Measurements from ENCODE around the gene STRA8. TPM values are rescaled to one million over a fixed set of nuclear protein-coding genes. Genes with fewer than 3 reads are reported as not detected.

Gene STRA8
- total RNA-seq, 1 experiment from 2014 or later: not detected

DNA sequence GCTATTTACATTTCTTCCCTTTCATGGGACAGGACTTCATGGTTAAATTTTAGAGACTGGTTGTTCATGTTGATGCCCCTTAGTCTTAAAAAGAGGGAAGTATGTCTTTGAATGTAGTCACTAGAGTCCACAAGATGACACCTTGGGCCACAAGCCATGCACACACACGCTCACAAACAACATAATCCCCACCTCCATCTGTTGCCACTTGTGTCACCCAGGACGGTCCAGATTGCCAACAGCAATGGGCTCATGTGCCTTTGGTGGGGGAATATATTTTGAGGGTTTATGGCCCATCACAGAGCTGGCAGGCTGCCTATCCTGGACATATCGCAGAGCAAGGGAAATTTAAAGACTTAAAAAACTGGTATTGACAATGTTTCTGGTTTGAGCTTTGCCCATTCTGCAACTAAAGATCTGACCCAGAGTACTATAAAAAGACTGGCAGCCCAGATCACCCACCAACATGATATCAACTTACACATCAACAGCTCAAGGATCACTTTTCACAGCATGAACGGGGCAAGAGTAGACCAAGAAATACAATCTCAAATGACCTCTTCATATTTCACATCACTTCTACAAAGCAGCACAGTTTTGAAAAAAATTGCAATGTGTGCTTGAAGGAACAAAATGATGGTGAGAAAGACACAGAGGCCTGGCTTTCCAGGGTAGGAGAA is 50.5 kb downstream of the STRA8 start:
- peaks cover 19% of the 10 kb centered on the region for H3K27me3 Mint-ChIP-seq (ENCODE audit: insufficient read depth, unreplicated experiment)
- H3K9me3 Mint-ChIP-seq (ENCODE audit: unreplicated experiment): no peaks in the 10 kb centered on the region
- intact Hi-C loops (cut with micrococcal nuclease): no loop called here
- no peaks in the 10 kb centered on the region for H3K36me3 Mint-ChIP-seq (ENCODE audit: insufficient read depth, unreplicated experiment)
- CTCF ChIA-PET: interaction anchor here (0.6 to 12.3 kb wide), 4 partner anchors 9 to 362 kb away, joined by 4 to 263 read pairs (median 4); no protein-coding TSS in a partner anchor
- no peak for DNase-seq (ENCODE audit: unreplicated experiment)
- peaks cover 11% of the 10 kb centered on the region for H3K4me1 Mint-ChIP-seq (ENCODE audit: insufficient read depth, unreplicated experiment)
- H3K4me3 Mint-ChIP-seq (ENCODE audit: unreplicated experiment): no peak overlapping the region
- no peak overlapping the region for H3K27ac Mint-ChIP-seq (ENCODE audit: low read depth, unreplicated experiment)
- TF ChIP-seq CTCF (IDR thresholded peaks at IDR 0.05; ENCODE audit: unreplicated experiment): no peak
- POLR2A ChIA-PET: no interaction called here
- no TSS peak for BruUV-seq (replicated peaks)

- Mint-ChIP-seq H3K27me3 (ENCODE audit: insufficient read depth, unreplicated experiment) (peaks cover 8% of the 10 kb centered on the region), H3K27ac (ENCODE audit: low read depth, unreplicated experiment) (no peak overlapping the region), H3K36me3 (ENCODE audit: insufficient read depth, unreplicated experiment) (no peaks in the 10 kb centered on the region), H3K4me1 (ENCODE audit: insufficient read depth, unreplicated experiment) (peaks cover 11% of the 10 kb centered on the region), H3K4me3 (ENCODE audit: unreplicated experiment) (no peak overlapping the region), H3K9me3 (ENCODE audit: unreplicated experiment) (no peaks in the 10 kb centered on the region)
- no peak for TF ChIP-seq CTCF (IDR thresholded peaks at IDR 0.05; ENCODE audit: unreplicated experiment)
- no TSS peak for BruUV-seq (replicated peaks)
- ChIA-PET CTCF (interaction anchor here (0.7 to 2.8 kb wide), 5 partner anchors 11 to 68 kb away, joined by 3 to 13 read pairs (median 4); no protein-coding TSS in a partner anchor), POLR2A (no interaction called here)
- intact Hi-C loops (cut with micrococcal nuclease): no loop called here
- no peak for DNase-seq (ENCODE audit: unreplicated experiment)
Measured at GRCh38 chr7:135285547-135286233, 52.1 kb downstream of the STRA8 start.

- H3K27me3 Mint-ChIP-seq (ENCODE audit: insufficient read depth, unreplicated experiment): no peaks in the 10 kb centered on the region
- H3K27ac Mint-ChIP-seq (ENCODE audit: low read depth, unreplicated experiment): no peak overlapping the region
- TF ChIP-seq CTCF (IDR thresholded peaks at IDR 0.05; ENCODE audit: unreplicated experiment): no peak
- H3K36me3 Mint-ChIP-seq (ENCODE audit: insufficient read depth, unreplicated experiment): no peaks in the 10 kb centered on the region
- intact Hi-C loops (cut with micrococcal nuclease): no loop called here
- no peak for DNase-seq (ENCODE audit: unreplicated experiment)
- H3K4me3 Mint-ChIP-seq (ENCODE audit: unreplicated experiment): no peak overlapping the region
- peaks cover 14% of the 10 kb centered on the region for H3K4me1 Mint-ChIP-seq (ENCODE audit: insufficient read depth, unreplicated experiment)
- no peaks in the 10 kb centered on the region for H3K9me3 Mint-ChIP-seq (ENCODE audit: unreplicated experiment)
- ChIA-PET POLR2A (no interaction called here), CTCF (interaction anchor here (0.5 to 2.8 kb wide), 7 partner anchors 13 to 359 kb away, joined by 3 to 18 read pairs (median 5); no protein-coding TSS in a partner anchor)
- BruUV-seq (replicated peaks): no TSS peak
Measured at GRCh38 chr7:135286876-135287275, 53.2 kb downstream of the STRA8 start.

- TF ChIP-seq CTCF (IDR thresholded peaks at IDR 0.05; ENCODE audit: unreplicated experiment): no peak
- H3K9me3 Mint-ChIP-seq (ENCODE audit: unreplicated experiment): no peaks in the 10 kb centered on the region
- no peaks in the 10 kb centered on the region for H3K36me3 Mint-ChIP-seq (ENCODE audit: insufficient read depth, unreplicated experiment)
- no peak overlapping the region for H3K4me3 Mint-ChIP-seq (ENCODE audit: unreplicated experiment)
- no peaks in the 10 kb centered on the region for H3K27me3 Mint-ChIP-seq (ENCODE audit: insufficient read depth, unreplicated experiment)
- intact Hi-C loops (cut with micrococcal nuclease): no loop called here
- no peak for DNase-seq (ENCODE audit: unreplicated experiment)
- ChIA-PET CTCF (interaction anchor here (0.6 to 3.9 kb wide), 3 partner anchors 10 to 361 kb away, joined by 4 to 27 read pairs (median 5); no protein-coding TSS in a partner anchor), POLR2A (no interaction called here)
- peaks cover 13% of the 10 kb centered on the region for H3K4me1 Mint-ChIP-seq (ENCODE audit: insufficient read depth, unreplicated experiment)
- H3K27ac Mint-ChIP-seq (ENCODE audit: low read depth, unreplicated experiment): no peak overlapping the region
- no TSS peak for BruUV-seq (replicated peaks)
Measured at GRCh38 chr7:135290594-135290993, 57.0 kb downstream of the STRA8 start.
